Cerebellar cortex (tissue), 1 donor: ENCODE measurements around the gene AGER.
"Not testable (repeated sequence)": the region's sequence is repeated elsewhere in the genome, so short reads cannot be mapped to it uniquely, and the experiment has no call there.

ENCODE experiments used
- DNase-seq: peaks from one replicate; pipeline ENCODE4 v3.0.0-alpha.2; 2015; ENCODE audit warnings: low spot score

AGER gene

GRCh38 chr6:32148289-32149091 lies 35.6 kb downstream of the AGER start:
- DNase-seq = no peak

- DNase-seq = no peak
Observed at GRCh38 chr6:32147401-32148132, 36.5 kb downstream of the AGER start.

GRCh38 chr6:32146687-32147086 lies 37.4 kb downstream of the AGER start:
- no peak for DNase-seq

GRCh38 chr6:32146287-32146686 lies 37.8 kb downstream of the AGER start:
- DNase-seq = no peak

- not testable (repeated sequence) for DNase-seq
Observed at GRCh38 chr6:32144238-32144637, 39.8 kb downstream of the AGER start.

- no peak for DNase-seq
Observed at GRCh38 chr6:32140420-32141046, 43.5 kb downstream of the AGER start.

GRCh38 chr6:32139590-32139989 lies 44.5 kb downstream of the AGER start:
- DNase-seq = no peak

GRCh38 chr6:32137454-32137853 lies 46.6 kb downstream of the AGER start:
- no peak for DNase-seq

- no peak for DNase-seq
Observed at GRCh38 chr6:32133786-32134185, 50.3 kb downstream of the AGER start.

- no peak for DNase-seq
Observed at GRCh38 chr6:32132110-32132509, 51.9 kb downstream of the AGER start.

GRCh38 chr6:32131439-32131948 lies 52.6 kb downstream of the AGER start:
- no peak for DNase-seq
